ENCODE results near the gene KIF23.

GRCh38 chr15:69403594-69403993 lies 10.6 kb upstream of the KIF23 start:
- TF ChIP-seq CTCF (conservative IDR thresholded peaks at IDR 0.05) (no peak), EZH2 (IDR thresholded peaks at IDR 0.05; ENCODE audit: low read depth) (no peak)
